Measurements from ENCODE around the gene CREBBP.

- TF ChIP-seq CTCF (IDR thresholded peaks at IDR 0.05 in 8 of 11, conservative IDR thresholded peaks at IDR 0.05 in 3 of 11), result no peak
- TF ChIP-seq POLR2AphosphoS5 (IDR thresholded peaks at IDR 0.05), result no peak
These were observed 79.8 kb downstream of the CREBBP start for GRCh38 chr16:3800477-3801270.
